ENCODE measurements around the gene TMC6. TPM values are rescaled to one million over a fixed set of nuclear protein-coding genes. Genes with fewer than 3 reads are reported as not detected.
A peak's percentile ranks its signal among the peaks of the same experiment; 100 is the strongest.

TMC6 gene
- total and polyA plus RNA-seq, 2 of the 13 experiments (the other 11 are each of a cell fraction or from before 2014, with no cell fraction given): 48.4 to 99.1 TPM

GRCh38 chr17:78168242-78168902, 39.8 kb upstream of the TMC6 start, which contains the start of gene SYNGR2 (continued):
- no peak for TF ChIP-seq SNAPC4 (CRISPR knock-in tag; IDR thresholded peaks at IDR 0.05)
- no peak for TF ChIP-seq ZNF512B (CRISPR knock-in tag; IDR thresholded peaks at IDR 0.05; ENCODE audit: borderline replicate concordance)
- TF ChIP-seq ZNF567 (CRISPR knock-in tag; IDR thresholded peaks at IDR 0.05; ENCODE audit: borderline replicate concordance): 0 out of 2 replicates have a peak, but pooled peaks have one; percentile 48
- no peak for TF ChIP-seq FOXC1 (CRISPR knock-in tag; IDR thresholded peaks at IDR 0.05; ENCODE audit: borderline replicate concordance)
- peak; percentile 43; the same call in 1 of the 2 replicates for TF ChIP-seq ZNF124 (CRISPR knock-in tag; IDR thresholded peaks at IDR 0.05)
- TF ChIP-seq ZNF276 (CRISPR knock-in tag; IDR thresholded peaks at IDR 0.05; ENCODE audit: low read depth): no peak
- TF ChIP-seq PAX8 (CRISPR knock-in tag; IDR thresholded peaks at IDR 0.05; ENCODE audit: borderline replicate concordance): peak; percentile 86; the same call in 1 of the 2 replicates
- no peak for TF ChIP-seq ZNF382 (CRISPR knock-in tag; IDR thresholded peaks at IDR 0.05; ENCODE audit: borderline replicate concordance)
- TF ChIP-seq BATF2 (CRISPR knock-in tag; IDR thresholded peaks at IDR 0.05): no peak
- TF ChIP-seq HMGA1 (CRISPR knock-in tag; conservative IDR thresholded peaks at IDR 0.05): no peak
- no peak for TF ChIP-seq KLF13 (CRISPR knock-in tag; IDR thresholded peaks at IDR 0.05)
- TF ChIP-seq FOXP1 (IDR thresholded peaks at IDR 0.05): no peak
- TF ChIP-seq FOXP1 (CRISPR knock-in tag; IDR thresholded peaks at IDR 0.05): no peak
- 0 out of 2 replicates have a peak, but pooled peaks have one; percentile 12 for TF ChIP-seq PITX1 (CRISPR knock-in tag; IDR thresholded peaks at IDR 0.05)
- TF ChIP-seq ZNF570 (CRISPR knock-in tag; IDR thresholded peaks at IDR 0.05; ENCODE audit: borderline replicate concordance): 0 out of 2 replicates have a peak, but pooled peaks have one; percentile 35
- peak; percentile 94 for TF ChIP-seq CREB3 (CRISPR knock-in tag; IDR thresholded peaks at IDR 0.05)
- 0 out of 4 replicates have a peak, but pooled peaks of 1 of the 2 experiments have one; percentile 42 for TF ChIP-seq KLF16 (CRISPR knock-in tag; IDR thresholded peaks at IDR 0.05)
- no peak for TF ChIP-seq ZSCAN22 (CRISPR knock-in tag; IDR thresholded peaks at IDR 0.05)

Measured in HepG2 (cell line).